HG02970 (cell line): Measurements from ENCODE around the gene TEAD2.
A peak's percentile ranks its signal among the peaks of the same experiment; 100 is the strongest.
"Not testable (repeated sequence)": the region's sequence is repeated elsewhere in the genome, so short reads cannot be mapped to it uniquely, and the experiment has no call there.

Source experiments
- ATAC-seq: cut with Tn5 transposase; IDR thresholded peaks from one replicate; pipeline ENCODE4 v1.9.1; 2021; ENCODE audit warnings: mild to moderate bottlenecking, moderate library complexity, moderate number of reproducible peaks; ENCODE audit not compliant: unreplicated experiment, low FRiP score

The TEAD2 gene

GRCh38 chr19:49389406-49389805 lies 27.2 kb upstream of the TEAD2 start:
- no peak for ATAC-seq

GRCh38 chr19:49387936-49388372 lies 25.7 kb upstream of the TEAD2 start, which contains the start of gene KASH5:
TSS of gene KASH5 (plus strand) at chr19:49388249. CDS start at chr19:49390884, 2,635 bp downstream.
- no peak for ATAC-seq

GRCh38 chr19:49383599-49383998 lies 21.4 kb upstream of the TEAD2 start:
- ATAC-seq = no peak

GRCh38 chr19:49382639-49383038 lies 20.4 kb upstream of the TEAD2 start:
- ATAC-seq = no peak

- ATAC-seq = no peak
Measured at GRCh38 chr19:49380391-49380790, 18.2 kb upstream of the TEAD2 start.

- ATAC-seq = no peak
Measured at GRCh38 chr19:49378512-49378911, 16.3 kb upstream of the TEAD2 start.

- no peak for ATAC-seq
Measured at GRCh38 chr19:49374665-49375434, 12.6 kb upstream of the TEAD2 start.

- not testable (repeated sequence) for ATAC-seq
Measured at GRCh38 chr19:49373174-49373573, 11.0 kb upstream of the TEAD2 start.

GRCh38 chr19:49371184-49371583 lies 9.0 kb upstream of the TEAD2 start:
- ATAC-seq = no peak

- ATAC-seq = no peak
Measured at GRCh38 chr19:49368711-49369358, 6.6 kb upstream of the TEAD2 start.

GRCh38 chr19:49366110-49366509 lies 3.9 kb upstream of the TEAD2 start:
- no peak for ATAC-seq

GRCh38 chr19:49364083-49364737 lies 2.0 kb upstream of the TEAD2 start:
- ATAC-seq = no peak

GRCh38 chr19:49363268-49364082 lies 1.3 kb upstream of the TEAD2 start, which contains the start of gene DKKL1:
TSS of gene DKKL1 (plus strand) at chr19:49363877. CDS start at chr19:49363999, 122 bp downstream.
- ATAC-seq = peak; percentile 73

GRCh38 chr19:49362929-49363267 lies 682 bp upstream of the TEAD2 start:
- no peak for ATAC-seq

- no peak for ATAC-seq
Measured at GRCh38 chr19:49361438-49362047, 673 bp downstream of the TEAD2 start.

- ATAC-seq = no peak
Measured at GRCh38 chr19:49359851-49360820, 2.1 kb downstream of the TEAD2 start.

GRCh38 chr19:49357186-49357585 lies 5.0 kb downstream of the TEAD2 start:
- ATAC-seq = no peak

- no peak for ATAC-seq
Measured at GRCh38 chr19:49356382-49356781, 5.8 kb downstream of the TEAD2 start.

- no peak for ATAC-seq
Measured at GRCh38 chr19:49355909-49356353, 6.3 kb downstream of the TEAD2 start.
